Natural killer cell (primary cell): ENCODE results near the gene MAP4K4. TPM values are rescaled to one million over a fixed set of nuclear protein-coding genes. Genes with fewer than 3 reads are reported as not detected.

Experiments used
- ATAC-seq, 3 donors: fragments of 150-1000 bp in 2 of 3; fragments of 200-7000 bp in 1 of 3; cut with Tn5 transposase; 1 replicate in 1 of 3; 2 replicates in 2 of 3; pipeline ENCODE4 v1.10.0; 2021; ENCODE audit warnings: mild to moderate bottlenecking in 2 of 3, moderate library complexity in 2 of 3
- DNase-seq, 2 donors: peaks; one replicate each; pipeline versions ENCODE4 v3.0.0 to v3.0.0-alpha.2; 2013 to 2021; ENCODE audit warnings: mixed read lengths in 1 of 2
- H3K27ac ChIP-seq: one replicate; pipeline ENCODE4 v1.5.1; 2013; ENCODE audit warnings: mild to moderate bottlenecking, low read length
- H3K27me3 ChIP-seq: one replicate; pipeline ENCODE4 v1.6.1; 2013; ENCODE audit warnings: low read length; ENCODE audit not compliant: control insufficient read depth, insufficient read depth
- H3K36me3 ChIP-seq: one replicate; pipeline ENCODE4 v1.6.1; 2013; ENCODE audit warnings: low read length; ENCODE audit not compliant: control insufficient read depth, insufficient read depth
- H3K4me1 ChIP-seq: one replicate; pipeline ENCODE4 v1.6.1; 2013; ENCODE audit warnings: low read length; ENCODE audit not compliant: control insufficient read depth, insufficient read depth
- H3K4me3 ChIP-seq: one replicate; pipeline ENCODE4 v1.5.1; 2013; ENCODE audit warnings: low read length
- H3K9me3 ChIP-seq: one replicate; pipeline ENCODE4 v1.6.1; 2013; ENCODE audit warnings: low read length; ENCODE audit not compliant: control insufficient read depth, insufficient read depth
- H3K27ac Mint-ChIP-seq, 2 donors: one replicate each; pipeline ENCODE4 v1.8.0; 2022; ENCODE audit warnings: mild to moderate bottlenecking in 2 of 2, mixed read lengths in 2 of 2, moderate library complexity in 1 of 2
- H3K27me3 Mint-ChIP-seq, 2 donors: one replicate each; pipeline ENCODE4 v1.8.0; 2022; ENCODE audit warnings: low read depth in 2 of 2, mixed read lengths in 2 of 2
- H3K36me3 Mint-ChIP-seq: one replicate; pipeline ENCODE4 v1.8.0; 2022; ENCODE audit warnings: mixed read lengths
- H3K4me1 Mint-ChIP-seq, 2 donors: one replicate each; pipeline ENCODE4 v1.8.0; 2022; ENCODE audit warnings: mixed read lengths in 2 of 2
- H3K4me3 Mint-ChIP-seq: one replicate; pipeline ENCODE4 v1.8.0; 2022; ENCODE audit warnings: mild to moderate bottlenecking, moderate library complexity, mixed read lengths
- H3K9me3 Mint-ChIP-seq, 2 donors: one replicate each; pipeline ENCODE4 v1.8.0; 2022; ENCODE audit warnings: mixed read lengths in 2 of 2
- CTCF ChIP-seq: fragments of 200-600 bp; IDR thresholded peaks from one replicate; pipeline ENCODE4 v1.8.0; 2022; ENCODE audit warnings: antibody characterized with exemption
- WGBS: methylation state at CpG from one replicate; pipeline ENCODE4 v1.1.7; 2013; ENCODE audit warnings: missing lambda C conversion rate; ENCODE audit not compliant: insufficient coverage; 5-methylcytosine and 5-hydroxymethylcytosine counted together
- intact Hi-C: fragments of 100-400 bp; cut with micrococcal nuclease; formaldehyde crosslinking; loops from one replicate; pipeline ENCODE4 v1.14.2; 2022
- total RNA-seq, 4 donors: library from RNA; stranded (reverse); fragments of 120-200 nt in 1 of 4; gene quantifications; one replicate each; pipeline versions ENCODE4 v1.2.3 to v1.2.4, GENCODE V29; 2013 to 2022

MAP4K4 gene
- total RNA-seq, 3 donors from 2014 or later (not counting 1 experiment from before 2014, with no cell fraction given) = 60.2 to 80.3 (median 66.5) TPM

DNA sequence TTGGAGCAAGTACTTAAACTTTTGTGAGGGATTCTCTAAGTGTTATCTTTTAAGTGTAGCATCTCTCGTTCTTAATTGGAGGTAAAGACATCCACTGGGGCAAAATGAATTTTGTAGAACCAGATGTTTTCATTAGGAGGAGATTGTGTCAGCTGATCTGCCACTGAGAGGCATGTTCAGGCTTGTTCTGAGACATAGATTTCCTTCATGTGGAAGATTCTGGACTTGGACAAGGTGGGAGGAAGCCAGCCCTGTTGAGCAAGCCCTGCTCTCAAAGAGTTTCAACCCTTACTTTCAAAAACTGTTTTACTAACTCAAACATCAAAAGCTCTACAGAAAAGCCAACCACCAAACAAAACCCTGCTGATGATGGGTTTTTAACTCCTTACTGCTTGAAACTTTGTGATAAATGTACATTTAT, 6.5 kb downstream of the MAP4K4 start:
- whole genome bisulfite sequencing = 13% methylated on average over 1 of the region's 1 CpG
- peak in 2 of 3 donors; percentile 1 to 2 for ATAC-seq

GRCh38 chr2:101704816-101705578, 7.5 kb downstream of the MAP4K4 start:
- Mint-ChIP-seq H3K4me3 (no peak overlapping the region), H3K36me3 (no peaks in the 10 kb centered on the region), H3K27ac (peak overlapping the region; percentile 57 to 83), H3K4me1 (peaks cover 60 to 63% of the 10 kb centered on the region in 2 donors), H3K27me3 (no peaks in the 10 kb centered on the region), H3K9me3 (no peaks in the 10 kb centered on the region)
- intact Hi-C loops = no loop called here
- DNase-seq (no peak), ATAC-seq (no peak)
- no peak overlapping the region for H3K4me3 ChIP-seq
- WGBS = 88% methylated on average over 3 of the region's 3 CpGs
- H3K27me3 ChIP-seq = no peaks in the 10 kb centered on the region
- peaks cover 31% of the 10 kb centered on the region for H3K4me1 ChIP-seq
- H3K9me3 ChIP-seq = no peaks in the 10 kb centered on the region
- no peak for TF ChIP-seq CTCF
- H3K27ac ChIP-seq = peak overlapping the region; percentile 35
- no peaks in the 10 kb centered on the region for H3K36me3 ChIP-seq

More for the DNA sequence above, 6.5 kb downstream of the MAP4K4 start:
- DNase-seq = peak in 1 of 2 donors; percentile 61
- H3K9me3 Mint-ChIP-seq = no peaks in the 10 kb centered on the region
- peaks cover 58 to 60% of the 10 kb centered on the region in 2 donors for H3K4me1 Mint-ChIP-seq
- peak overlapping the region; percentile 83 for H3K4me3 Mint-ChIP-seq
- TF ChIP-seq CTCF = no peak
- H3K27me3 Mint-ChIP-seq = no peaks in the 10 kb centered on the region
- intact Hi-C loops = no loop called here
- no peaks in the 10 kb centered on the region for H3K36me3 Mint-ChIP-seq
- Histone ChIP-seq H3K27ac (peak overlapping the region; percentile 64), H3K4me3 (no peak overlapping the region), H3K9me3 (no peaks in the 10 kb centered on the region), H3K27me3 (no peaks in the 10 kb centered on the region), H3K36me3 (no peaks in the 10 kb centered on the region), H3K4me1 (peaks cover 35% of the 10 kb centered on the region)
- peak overlapping the region; percentile 5 to 83 for H3K27ac Mint-ChIP-seq

- no peaks in the 10 kb centered on the region for H3K36me3 Mint-ChIP-seq
- Histone ChIP-seq H3K36me3 (no peaks in the 10 kb centered on the region), H3K9me3 (no peaks in the 10 kb centered on the region), H3K27me3 (no peaks in the 10 kb centered on the region), H3K4me3 (no peak overlapping the region), H3K27ac (peak overlapping the region; percentile 8), H3K4me1 (peaks cover 39% of the 10 kb centered on the region)
- H3K27me3 Mint-ChIP-seq = no peaks in the 10 kb centered on the region
- H3K27ac Mint-ChIP-seq = peak overlapping the region; percentile 17 to 49
- TF ChIP-seq CTCF = no peak
- H3K4me1 Mint-ChIP-seq = peaks cover 64 to 65% of the 10 kb centered on the region in 2 donors
- intact Hi-C loops = no loop called here
- ATAC-seq (no peak), DNase-seq (no peak)
- no peak overlapping the region for H3K4me3 Mint-ChIP-seq
- no peaks in the 10 kb centered on the region for H3K9me3 Mint-ChIP-seq
- WGBS = 70% methylated on average over 3 of the region's 4 CpGs
Observed at GRCh38 chr2:101706121-101706818, 8.8 kb downstream of the MAP4K4 start.
